Measurements from ENCODE around the gene BSG.
"Not testable (repeated sequence)": the region's sequence is repeated elsewhere in the genome, so short reads cannot be mapped to it uniquely, and the experiment has no call there.

The BSG gene

DNA sequence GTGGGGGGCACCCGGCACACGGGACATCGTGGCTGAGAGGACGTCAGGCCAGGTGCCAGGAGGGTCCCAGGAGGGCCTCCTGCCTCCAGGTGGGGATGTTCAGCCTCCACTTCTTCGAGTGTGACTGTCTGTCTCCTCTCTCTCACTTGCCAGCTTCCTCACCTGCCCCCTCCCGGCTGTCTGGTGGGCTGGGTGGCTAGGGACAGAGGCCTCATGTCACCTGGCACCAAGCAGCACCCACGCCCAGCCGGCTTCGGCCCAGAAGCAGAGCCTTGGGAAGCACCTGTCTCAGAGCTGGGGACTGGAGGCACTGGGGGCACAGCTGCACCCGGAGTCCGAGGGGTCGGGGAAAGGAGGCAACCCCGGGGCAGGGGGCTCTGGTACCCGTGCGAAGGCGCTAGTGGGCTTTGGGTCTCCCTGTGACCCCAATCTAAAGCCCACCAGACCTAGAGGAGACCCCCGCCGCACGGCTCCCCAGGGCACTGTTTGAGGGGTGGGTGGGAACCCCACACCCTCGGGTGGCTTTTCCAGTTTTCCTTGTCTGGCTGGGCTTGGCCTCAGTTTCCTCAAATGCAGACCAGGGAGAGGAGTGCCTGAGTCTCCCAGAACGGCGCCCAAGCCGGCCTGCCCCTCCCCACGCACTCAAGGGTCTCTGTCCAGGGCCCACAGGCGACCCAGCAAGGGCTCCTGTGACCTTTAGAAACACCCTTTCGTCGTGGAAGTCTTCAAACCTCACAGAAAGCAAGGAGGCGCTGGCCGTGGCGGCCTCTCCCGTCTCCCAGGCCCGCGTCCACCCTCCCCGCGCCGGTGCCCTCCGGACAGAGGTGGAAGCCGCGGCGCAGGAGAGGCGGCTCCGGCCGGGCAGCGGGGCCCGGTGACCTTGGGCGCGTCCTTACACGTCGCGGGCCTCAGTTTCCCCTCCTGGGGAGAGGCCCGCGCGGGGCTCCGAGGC, 16.6 kb downstream of the BSG start:
- DNase-seq: no peak

DNA sequence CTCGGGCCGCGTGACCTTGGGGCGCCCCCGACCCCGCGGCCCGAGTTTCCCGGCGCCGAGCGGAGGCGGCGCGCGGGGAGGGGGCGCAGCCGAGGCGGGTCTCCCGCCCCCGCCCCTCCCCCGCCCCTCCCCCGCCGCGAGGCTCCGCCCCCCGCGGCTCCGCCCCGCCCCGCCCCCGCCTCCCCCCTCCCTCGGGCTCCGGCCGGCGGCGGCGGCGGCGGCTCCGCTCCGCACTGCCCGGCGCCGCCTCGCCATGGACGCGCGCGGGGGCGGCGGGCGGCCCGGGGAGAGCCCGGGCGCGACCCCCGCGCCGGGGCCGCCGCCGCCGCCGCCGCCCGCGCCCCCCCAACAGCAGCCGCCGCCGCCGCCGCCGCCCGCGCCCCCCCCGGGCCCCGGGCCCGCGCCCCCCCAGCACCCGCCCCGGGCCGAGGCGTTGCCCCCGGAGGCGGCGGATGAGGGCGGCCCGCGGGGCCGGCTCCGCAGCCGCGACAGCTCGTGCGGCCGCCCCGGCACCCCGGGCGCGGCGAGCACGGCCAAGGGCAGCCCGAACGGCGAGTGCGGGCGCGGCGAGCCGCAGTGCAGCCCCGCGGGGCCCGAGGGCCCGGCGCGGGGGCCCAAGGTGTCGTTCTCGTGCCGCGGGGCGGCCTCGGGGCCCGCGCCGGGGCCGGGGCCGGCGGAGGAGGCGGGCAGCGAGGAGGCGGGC, 17.4 kb downstream of the BSG start, which contains the start of gene HCN2:
Gene HCN2 (plus strand): TSS at position 189 of the 703 bp plus-strand sequence. CDS start 65 bp downstream, at position 254.
- no peak for DNase-seq

DNA sequence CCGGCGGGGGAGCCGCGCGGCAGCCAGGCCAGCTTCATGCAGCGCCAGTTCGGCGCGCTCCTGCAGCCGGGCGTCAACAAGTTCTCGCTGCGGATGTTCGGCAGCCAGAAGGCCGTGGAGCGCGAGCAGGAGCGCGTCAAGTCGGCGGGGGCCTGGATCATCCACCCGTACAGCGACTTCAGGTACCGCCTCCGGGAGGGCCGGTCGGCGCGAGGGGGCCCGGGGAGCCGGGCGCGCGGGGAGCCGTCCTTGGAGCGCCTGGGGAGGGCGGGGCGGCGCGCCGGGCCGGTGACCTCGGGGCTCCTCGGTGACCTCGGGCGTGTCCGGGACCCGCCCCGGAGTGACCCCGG, 18.0 kb downstream of the BSG start:
- peak; percentile 61 for DNase-seq

DNA sequence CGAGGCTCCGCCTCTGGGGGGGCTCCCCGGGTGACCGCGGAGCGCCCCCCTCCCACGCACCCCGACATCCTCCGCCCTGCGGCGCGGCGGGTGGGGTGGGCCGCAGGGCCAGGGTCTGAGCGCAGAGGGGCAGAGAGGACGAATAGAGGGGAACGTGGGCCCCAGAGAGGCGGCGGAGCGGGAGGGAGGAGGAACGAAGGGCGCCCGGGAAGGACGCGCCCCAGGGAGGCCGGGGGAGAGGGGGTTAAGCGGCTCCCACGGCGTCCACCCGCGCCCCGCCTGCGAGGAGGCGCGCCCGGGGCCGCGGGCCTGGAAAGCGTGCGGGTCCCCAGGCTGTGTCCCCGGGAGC, 18.3 kb downstream of the BSG start:
- DNase-seq: no peak

DNA sequence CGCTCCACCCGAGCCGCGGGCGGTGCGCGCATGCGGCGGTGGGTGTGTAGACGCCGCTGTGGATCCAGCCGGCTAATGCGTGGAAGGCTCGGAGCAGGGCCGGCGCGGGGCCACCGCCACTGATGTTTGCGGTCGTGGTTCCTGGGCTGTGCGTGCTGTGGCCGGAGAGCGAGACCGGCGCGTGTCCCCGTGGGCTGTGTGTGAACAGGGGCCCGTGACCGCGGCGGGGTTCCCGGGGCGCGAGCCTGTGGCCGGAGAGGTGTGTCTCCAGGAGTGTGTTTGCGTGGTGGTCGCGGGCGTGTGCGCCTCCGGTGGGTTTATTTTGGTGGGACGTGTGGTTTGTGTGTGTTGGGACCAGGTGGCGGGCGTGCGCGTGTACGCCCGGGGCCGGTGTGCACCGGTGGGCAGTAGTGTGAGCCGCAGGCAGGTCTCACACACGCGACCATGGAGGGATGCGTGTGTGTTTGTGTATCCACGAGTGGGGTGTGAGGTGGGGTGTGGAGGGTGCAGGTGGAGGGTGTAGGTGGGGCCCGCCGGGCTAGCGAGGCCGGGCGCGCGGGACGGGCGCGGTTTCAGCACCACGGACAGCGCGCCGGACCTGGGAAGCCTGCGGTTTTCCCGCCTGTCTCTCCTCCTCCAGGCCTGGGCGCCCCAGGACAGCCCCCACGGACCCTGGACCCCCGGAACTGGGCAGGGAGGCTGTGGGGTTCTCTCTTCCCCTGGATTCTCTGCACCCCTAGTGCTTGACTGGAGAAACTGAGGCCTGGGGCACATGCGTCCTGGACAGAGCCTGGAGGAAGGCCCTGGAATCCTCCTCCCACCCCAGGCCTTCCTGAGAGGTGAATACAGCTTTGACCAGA, 18.9 kb downstream of the BSG start:
- DNase-seq: peak; percentile 53

DNA sequence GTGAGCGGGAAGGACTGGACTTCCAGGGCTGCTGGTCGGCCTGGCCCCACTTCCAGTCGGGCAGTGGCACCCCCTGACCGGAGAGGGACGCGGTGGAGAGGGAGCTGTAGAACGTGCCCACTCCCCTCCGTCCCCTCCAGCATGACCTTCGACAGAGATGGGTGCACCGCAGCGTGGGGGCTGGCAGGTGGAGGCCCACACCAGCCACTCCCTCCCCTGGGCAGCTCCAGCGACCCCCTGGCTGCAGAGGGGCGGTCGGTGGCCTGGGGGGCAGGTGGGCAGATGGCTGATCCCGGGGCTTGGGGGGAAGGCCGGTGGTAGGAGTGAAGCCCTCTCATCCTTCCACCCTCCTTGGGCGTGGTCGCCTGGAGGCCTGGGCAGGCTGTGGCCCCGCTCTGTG, 19.7 kb downstream of the BSG start:
- no peak for DNase-seq

DNA sequence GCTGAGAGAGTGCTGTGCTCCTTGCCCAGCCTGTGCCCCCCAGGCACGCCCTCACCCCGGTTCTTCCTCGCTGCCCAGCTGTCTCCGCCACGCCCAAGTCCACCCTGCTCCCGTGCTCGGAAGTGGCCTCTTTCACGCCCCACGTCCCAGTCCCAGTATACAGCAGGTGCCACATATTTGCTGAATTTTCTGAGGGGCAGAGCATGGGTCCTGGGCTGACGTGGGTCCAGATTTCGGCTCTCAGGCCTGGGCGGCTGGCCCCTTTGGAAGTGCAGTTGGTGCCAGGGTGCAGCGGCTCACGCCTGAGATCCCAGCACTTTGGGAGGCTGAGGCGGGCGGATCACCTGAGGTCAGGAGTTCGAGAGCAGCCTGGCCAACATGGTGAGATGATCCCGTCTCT, 20.7 kb downstream of the BSG start:
- DNase-seq: no peak

DNA sequence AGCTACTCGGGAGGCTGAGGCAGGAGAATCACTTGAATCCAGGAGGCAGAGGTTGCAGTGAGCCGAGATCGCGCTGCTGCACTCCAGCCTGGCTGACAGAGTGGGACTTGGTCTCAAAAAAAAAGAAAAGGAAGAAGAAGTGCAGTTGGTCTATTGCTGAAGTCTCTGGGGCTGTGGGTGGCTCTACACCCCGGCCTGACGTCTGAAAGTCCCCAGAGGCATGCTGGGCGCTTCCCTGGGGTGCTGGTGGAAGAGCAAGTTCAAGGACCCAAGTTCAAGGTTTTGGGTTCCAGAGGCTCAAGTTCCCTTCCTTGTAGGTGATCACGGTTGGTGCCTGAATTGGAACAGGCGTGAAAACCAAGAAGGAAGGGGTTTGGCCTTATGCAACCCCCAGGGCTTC, 21.1 kb downstream of the BSG start:
- DNase-seq: no peak

DNA sequence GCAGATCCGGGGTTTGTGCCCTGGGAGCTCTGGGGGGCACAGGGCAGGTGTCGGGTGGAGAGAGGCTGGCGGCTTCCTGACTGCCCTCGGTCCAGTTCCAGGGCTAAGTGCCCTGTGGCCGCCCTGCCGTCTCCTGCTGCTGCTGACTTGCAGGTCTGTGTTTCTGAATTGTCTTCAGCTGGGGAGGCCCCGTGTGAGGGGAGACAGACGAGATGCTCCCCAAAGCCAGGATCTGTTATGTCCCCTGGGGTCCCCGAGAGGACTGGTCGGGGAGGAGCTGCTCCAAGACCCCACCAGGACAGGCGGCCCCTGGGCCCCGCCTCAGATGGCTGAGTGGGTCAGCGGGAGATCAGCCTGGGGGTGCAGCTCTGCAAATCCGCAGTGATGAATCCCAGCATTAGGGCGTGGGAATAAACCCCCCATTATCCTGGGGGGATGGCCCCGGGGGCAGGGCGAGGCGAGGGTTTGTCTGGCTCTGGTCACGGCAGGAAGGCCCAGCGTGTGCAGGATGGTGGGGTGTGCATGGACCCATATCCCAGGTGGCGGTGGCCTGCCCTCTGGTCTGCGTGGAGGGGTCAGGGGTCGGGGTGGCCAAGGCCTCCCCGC, 22.0 kb downstream of the BSG start:
- DNase-seq: no peak

DNA sequence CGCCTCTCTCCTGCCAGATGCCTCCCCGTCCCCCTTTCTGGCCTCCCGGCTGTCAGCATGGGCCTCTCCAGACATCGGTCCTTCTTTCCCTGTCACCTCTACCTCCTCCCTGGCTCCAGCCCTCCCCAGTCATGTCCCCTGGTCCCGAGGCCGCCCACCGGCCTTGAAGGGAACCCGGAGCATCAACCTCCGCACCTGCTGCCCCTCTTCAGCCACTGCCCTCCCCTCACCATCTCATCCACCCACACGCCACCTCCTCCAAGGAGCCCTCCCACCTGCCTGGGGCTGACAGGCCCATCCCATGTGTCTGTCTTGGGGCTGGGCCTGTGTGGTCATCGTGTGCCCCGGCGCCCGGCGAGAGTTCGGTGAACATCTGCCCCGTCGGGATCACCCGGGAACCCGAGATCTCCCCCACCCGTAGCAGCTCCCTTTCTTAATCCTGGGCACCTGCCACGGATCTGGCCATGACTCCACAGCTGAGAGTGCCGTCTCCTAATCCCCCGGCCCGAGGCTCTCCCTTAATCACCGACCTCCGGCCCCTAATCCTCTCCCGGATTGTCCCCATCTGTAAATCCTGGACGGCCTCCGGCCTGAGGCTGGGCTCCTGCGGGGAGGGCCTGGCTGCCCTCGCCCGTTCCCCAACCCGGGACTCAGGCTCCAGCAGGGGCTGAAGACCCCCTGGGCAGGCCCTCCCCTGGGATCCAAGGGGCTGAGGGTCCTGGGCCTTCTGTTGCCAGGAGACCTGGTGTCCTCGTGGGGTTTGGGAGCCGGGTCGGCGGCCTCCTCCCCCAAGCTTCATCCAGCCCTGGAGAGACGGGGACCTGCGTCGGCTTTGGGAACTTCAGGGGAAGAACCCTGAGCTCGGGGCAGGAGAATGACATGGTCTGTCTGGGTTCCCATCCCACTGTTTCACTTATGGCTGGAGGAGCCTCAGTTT, 23.2 kb downstream of the BSG start:
- no peak for DNase-seq

DNA sequence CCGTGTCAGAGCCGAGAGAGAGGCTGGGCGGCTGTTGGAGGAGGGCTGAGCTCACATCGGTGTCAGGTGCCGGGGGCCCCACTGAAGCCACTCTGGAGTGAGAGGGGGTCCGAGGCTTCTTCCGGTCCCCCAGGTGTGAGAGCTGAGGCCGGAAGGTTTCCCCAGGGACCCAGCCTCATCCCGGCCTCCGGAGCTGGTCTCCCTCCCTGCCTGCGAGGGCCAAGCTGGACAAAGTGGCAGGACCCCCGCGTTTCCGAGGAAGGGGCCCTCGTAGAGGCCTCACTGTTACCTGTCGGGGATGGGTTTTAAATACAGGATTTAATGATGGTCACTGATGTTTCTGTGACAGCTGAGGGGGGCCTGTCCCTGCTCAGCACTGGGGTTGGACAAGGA, 23.9 kb downstream of the BSG start:
- no peak for DNase-seq

DNA sequence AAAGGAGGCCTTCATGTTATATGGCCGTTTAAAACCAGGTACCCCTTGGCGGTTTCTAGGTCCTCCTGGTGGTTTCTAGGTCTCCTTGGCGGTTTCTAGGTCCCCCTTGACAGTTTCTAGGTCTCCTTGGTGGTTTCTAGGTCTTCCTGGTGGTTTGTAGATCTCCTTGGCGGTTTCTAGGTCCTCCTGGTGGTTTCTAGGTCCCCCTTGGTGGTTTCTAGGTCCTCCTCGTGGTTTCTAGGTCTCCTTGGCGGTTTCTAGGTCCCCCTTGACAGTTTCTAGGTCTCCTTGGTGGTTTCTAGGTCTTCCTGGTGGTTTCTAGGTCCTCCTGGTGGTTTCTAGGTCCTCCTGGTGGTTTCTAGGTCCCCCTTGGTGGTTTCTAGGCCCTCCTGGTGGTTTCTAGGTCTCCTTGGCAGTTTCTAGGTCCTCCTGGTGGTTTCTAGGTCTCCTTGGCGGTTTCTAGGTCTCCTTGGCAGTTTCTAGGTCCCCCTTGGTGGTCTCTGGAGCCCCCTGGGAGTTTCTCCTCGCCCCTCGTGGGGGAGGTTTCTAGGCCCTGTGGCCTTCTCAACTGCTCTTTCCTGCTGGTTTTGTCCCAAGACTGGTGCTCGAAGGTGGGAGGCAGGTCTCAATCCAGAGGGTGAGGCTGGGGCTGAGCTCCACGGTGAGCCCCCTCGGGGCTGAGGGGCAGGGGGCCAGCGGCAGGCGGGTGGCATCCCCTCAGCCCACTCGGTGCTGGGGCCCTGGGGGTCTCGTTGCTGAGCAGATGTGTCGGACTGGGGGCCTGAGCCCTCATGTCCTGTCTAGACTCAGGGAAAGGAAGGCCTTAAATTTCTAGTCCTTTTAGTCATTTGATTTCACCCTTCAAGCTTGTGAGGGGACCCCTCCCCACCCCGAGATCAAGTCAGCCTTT, 25.3 kb downstream of the BSG start:
- no peak for DNase-seq

DNA sequence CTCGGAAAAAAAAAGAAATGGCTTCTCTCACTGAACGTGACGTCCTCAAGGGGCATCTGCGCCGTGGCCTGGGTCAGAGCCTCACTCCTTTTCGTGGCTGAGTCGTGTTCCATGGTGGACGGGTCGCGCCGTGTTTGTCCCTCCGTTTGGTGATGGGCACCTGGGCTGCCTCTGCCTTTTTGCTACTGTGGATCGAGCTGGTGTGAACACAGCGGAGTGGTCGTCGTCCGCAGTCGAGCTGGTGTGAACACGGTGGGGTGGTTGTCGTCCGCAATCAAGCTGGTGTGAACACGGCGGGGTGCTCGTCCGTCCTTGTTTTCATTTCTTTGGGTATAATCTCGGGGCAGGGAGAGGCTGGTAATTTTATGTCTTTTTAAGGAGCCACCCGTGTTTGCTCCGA, 28.9 kb downstream of the BSG start:
- DNase-seq: no peak

DNA sequence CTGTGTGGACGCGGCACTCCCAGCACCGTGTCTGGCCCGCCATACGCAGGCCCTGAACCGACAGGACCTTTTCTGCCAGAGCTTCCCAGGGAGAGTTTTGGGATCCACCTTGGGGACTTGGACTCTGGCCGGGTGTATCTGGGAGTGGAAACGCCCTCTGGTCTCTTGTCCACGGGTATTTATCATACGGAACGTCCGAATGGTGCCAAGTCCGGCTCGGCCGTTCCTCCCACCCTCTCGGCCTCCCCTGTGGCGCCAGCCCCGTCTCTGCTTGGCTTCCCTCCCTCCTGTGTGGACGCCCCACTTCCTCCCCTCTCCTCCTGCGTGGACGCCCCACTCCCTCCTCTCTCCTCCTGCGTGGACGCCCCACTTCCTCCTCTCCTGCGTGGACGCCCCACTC, 29.4 kb downstream of the BSG start:
- no peak for DNase-seq

DNA sequence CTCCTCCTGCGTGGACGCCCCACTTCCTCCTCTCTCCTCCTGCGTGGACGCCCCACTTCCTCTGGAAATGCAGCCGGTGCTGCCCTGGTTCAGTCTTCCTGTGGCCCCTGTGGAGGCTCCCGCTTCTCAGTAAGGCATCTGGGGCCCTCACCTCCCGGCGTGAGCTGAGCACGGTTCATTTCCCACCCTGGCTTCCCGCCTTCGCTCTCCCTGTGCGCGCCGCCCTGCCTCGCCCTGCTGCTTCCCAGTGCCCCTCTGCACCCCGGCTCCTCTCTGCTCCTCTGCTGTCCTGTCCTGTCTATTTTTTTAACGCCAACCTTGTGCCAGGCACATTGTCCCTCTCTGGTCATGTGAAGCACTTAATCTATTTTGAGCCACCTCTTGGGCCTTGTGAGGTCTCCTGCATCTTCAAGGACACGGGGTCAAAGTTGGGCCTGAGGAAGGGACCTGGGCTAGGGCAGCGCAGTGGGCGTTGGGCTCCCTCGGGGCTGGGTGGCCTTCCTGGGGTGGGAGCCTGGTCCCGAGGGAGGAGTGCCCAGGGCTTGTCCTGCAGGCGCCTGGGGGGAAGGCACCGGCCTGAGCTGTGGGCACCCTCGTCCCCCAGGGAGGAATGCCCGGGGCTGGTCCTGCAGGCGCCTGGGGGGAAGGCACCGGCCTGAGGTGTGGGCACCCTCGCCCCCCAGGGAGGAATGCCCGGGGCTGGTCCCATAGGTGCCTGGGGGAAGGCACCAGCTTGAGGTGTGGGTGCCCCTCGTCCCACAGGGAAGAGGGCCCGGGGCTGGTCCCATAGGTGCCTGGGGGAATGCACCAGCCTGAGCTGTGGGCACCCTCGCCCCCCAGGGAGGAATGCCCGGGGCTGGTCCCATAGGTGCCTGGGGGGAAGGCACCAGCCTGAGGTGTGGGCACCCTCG, 30.2 kb downstream of the BSG start:
- DNase-seq: no peak

DNA sequence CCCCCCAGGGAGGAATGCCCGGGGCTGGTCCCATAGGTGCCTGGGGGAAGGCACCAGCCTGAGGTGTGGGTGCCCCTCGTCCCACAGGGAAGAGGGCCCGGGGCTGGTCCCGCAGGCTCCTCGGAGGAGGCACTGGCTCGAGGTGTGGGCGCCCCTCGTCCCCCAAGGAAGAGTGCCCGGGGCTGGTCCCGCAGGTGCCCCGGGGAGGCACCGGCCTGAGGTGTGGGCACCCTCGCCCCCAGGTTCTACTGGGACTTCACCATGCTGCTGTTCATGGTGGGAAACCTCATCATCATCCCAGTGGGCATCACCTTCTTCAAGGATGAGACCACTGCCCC, 30.9 kb downstream of the BSG start:
- not testable (repeated sequence) for DNase-seq

DNA sequence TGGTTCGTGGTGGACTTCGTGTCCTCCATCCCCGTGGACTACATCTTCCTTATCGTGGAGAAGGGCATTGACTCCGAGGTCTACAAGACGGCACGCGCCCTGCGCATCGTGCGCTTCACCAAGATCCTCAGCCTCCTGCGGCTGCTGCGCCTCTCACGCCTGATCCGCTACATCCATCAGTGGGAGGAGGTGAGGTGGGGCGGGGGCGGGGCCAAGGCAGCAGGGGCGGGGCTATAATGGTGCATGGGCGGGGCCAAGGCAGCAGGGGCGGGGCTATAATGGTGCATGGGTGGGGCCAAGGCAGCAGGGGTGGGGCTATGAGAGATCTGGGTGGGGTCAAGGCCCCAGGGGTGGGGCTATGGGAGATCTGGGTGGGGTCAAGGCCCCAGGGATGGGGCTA, 31.4 kb downstream of the BSG start:
- not testable (repeated sequence) for DNase-seq

DNA sequence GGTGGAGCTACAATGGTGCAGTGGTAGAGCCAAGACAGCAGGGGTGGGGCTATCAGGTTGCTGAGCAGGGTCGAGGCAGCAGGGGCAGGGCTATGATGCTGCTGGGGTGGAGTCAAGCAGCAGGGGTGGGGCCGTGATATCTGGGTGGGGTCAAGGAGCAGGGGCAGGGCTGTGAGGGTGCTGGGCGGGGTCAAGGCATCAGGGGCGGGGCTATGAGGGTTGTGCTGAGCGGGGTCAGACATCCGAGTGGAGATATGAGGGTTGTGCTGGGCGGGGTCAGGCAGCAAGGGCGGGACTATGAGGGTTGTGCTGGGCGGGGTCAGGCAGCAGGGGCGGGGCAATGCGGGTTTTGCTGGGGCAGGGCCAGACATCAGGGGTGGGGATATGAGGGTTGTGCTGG, 32.0 kb downstream of the BSG start:
- DNase-seq: peak; percentile 68

DNA sequence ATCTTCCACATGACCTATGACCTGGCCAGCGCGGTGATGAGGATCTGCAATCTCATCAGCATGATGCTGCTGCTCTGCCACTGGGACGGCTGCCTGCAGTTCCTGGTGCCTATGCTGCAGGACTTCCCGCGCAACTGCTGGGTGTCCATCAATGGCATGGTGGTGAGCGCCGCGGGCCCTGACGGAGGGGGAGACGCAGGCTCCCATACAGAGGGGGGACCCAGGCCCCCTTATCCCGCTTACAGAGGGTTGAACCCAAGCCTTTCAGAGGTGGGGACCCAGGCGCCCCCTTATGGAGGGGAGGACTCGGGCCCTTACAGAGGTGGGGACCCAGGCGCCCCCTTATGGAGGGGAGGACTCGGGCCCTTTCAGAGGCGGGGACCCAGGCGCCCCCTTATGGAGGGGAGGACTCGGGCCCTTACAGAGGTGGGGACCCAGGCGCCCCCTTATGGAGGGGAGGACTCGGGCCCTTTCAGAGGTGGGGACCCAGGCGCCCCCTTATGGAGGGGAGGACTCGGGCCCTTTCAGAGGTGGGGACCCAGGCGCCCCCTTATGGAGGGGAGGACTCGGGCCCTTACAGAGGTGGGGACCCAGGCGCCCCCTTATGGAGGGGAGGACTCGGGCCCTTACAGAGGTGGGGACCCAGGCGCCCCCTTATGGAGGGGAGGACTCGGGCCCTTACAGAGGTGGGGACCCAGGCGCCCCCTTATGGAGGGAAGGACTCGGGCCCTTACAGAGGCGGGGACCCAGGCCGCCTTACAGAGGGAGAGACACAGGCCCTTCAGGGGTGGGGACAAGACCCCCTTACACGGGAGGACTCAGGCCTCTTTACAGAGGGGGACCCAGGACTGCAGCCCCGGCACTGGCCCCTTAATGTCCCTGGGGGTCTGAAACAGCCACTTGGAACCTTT, 32.9 kb downstream of the BSG start:
- DNase-seq: peak; percentile 49
